NOMO-1 (cell line): ENCODE results near the gene LRRC3.

Experiments used
- DNase-seq, 2 experiments: peaks; one replicate each; lab custom pipeline; 2025; ENCODE audit not compliant: unreplicated experiment in 2 of 2; lab: John Stamatoyannopoulos, UW

The LRRC3 gene

DNA sequence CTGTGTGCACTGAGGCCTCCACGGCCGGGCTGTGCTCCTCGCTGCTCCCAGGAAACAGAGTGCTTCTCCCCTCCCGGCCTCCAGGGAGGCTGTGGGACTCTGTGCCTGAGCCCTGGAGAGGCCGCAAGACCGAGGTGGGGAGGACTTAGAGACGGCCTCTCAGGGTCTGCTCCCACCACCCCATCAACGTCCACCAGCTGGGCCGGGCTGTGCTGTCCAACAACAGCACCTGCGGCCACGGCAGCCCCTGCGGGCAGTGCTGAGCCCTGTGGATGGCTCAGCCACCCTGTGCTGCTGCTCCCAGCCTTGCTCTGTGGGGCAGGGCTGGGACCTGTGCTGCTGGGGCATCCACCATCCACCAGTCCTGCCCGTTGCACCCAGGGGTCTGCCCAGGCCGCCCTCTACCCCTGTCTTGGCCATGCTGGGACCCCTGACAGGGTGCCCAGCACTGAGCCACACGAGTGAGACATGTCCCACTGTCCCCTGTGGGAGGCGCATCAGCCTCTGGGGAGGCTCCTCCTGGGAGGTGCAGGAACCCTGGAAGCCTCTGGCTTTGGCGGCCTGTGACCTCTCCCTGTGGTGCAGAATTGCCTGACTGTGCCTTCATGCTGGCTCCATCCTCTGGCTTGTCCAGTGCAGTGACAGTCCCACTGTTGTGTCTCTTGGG, 31.2 kb upstream of the LRRC3 start:
- DNase-seq = no peak

DNA sequence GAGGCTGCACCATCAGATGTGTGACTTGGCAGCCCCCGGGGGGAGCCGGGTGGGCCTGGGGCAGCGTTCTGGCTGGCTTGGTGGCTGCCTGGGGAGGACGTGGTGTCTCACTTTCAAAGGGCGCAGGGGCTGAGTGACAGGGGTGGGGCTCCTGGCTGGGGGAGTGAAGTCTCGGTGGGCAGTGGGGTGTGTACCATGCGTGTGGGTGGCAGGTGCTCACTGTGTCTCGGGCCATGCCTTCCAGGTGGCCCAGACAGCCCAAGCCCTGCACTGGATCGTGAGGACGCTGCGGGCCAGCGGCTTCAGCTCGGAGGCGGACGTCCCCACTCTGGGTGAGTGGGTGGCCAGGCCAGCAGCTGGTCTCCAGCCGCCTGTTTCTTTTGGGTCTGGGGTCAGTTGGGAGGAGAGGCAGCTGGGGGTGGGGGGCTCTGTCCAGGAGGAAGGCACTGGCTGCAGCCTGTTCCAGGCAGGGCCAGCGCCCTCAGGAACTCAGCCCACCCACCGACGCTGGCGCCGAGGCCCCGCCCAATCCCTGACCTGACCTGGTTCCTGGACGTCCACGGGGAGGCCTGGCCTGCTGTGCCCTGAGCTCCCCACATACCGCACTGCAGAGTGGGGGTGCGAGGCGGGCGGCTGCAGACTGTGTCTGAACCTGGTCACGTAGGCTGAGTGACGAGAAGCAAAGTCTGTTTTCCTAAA, 30.6 kb upstream of the LRRC3 start:
- no peak for DNase-seq

DNA sequence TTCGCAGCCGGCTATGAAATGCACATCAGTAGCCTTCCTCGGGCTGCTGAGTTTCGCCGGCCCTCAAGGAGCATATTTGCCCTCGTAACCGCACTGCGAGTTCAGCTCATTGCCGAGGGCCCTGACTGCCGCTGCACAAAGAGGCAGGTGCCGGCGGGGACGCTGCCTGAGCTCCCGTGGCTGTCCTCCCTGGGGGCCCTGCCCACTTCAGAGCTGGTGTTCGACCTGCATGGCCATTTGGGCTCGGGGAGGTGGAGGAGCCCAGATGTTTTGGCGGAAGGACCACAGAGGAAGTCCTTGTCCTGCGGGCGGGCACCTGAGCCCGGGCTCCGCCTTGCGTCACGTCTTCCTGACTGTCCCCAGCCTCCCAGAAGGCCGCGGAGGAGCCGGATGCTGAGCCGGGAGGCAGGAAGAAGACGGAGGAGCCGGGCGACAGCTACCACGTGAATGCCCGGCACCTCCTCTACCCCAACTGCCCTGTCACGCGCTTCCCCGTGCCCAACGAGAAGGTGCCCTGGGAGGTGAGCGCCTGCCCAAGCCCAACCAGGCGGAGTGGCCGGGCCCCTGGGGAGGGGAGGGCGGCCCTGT, 29.9 kb upstream of the LRRC3 start:
- DNase-seq = no peak

DNA sequence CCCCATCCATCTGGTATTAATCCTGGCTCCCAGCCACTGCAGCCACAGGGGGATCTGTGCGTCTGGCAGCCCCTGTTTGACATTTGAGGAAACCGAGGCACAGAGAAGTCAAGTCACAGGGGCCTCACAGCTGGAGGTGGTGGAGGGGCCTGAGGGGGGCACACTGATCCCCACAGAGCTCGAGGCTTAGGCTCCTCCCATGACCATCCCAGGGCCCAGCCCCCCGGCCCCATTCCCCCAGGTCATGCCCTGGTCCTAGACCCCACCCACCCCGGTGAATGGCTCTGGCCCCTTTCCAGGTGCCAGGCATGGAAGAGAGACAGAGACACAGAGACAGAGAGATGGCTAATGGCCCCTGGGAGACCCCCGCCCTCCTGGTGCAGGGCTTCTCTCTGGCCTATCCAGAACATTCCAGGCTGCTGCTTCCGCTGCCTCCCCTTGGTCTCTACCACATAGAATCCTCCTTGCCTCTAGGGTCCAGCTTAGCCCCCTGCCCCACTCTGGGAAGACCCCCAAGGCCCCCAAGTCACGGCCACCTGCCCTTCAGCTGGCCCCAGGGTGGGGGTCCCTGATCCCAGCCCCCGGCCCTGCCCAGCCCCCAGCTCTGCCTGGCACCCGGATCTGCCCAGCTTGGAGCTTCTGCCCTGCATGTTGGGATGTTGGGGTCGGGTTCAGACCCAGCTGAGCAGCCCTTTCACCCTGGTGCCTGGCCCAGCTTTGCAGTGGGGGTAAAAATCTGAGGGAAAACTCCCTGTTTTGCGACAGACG, 29.2 kb upstream of the LRRC3 start:
- no peak for DNase-seq

- DNase-seq = no peak
Measured at GRCh38 chr21:44426663-44427191, 28.6 kb upstream of the LRRC3 start.

GRCh38 chr21:44427241-44428120, 27.8 kb upstream of the LRRC3 start:
- DNase-seq = no peak

DNA sequence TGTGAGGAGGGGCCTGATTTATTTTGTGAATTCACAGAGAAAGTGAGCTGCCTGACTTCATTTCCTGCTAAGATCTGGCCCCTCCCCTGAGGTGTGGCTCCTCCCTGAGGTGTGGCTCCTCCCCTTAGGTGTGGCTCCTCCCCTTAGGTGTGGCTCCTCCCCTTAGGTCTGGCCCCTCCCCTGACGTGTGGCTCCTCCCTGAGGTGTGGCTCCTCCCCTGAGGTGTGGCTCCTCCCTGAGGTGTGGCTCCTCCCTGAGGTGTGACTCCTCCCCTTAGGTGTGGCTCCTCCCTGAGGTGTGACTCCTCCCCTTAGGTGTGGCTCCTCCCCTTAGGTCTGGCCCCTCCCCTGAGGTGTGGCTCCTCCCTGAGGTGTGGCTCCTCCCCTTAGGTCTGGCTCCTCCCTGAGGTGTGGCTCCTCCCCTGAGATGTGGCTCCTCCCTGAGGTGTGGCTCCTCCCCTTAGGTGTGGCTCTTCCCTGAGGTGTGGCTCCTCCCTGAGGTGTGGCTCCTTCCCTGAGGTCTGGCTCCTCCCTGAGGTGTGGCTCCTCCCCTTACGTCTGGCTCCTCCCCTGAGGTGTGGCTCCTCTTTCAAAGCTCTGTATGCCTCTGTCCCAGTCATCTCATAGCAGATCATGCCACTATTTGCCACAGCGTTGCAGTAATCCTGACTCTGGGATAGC, 26.9 kb upstream of the LRRC3 start:
- DNase-seq = peak in 1 of 2 experiments; percentile 5

DNA sequence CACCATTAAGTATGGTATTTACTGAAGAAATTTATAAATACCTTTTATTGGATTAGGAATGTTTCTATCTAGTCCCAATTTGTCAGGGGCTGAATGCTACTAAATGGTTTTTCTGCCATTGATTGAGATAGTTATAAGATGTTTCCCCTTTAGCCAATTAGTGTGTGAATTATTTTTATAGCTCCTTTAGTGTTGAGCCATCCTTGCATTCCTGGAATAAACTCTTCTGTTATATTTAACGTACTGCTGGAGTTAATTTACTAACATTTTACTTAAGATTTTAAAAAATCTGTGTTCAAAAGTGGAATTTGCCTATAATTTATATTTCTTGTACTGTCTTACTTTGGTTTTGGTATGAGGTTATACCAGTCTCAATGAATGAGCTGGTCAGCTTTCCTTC, 25.4 kb upstream of the LRRC3 start:
- no peak for DNase-seq

GRCh38 chr21:44431300-44431699, 24.0 kb upstream of the LRRC3 start:
- DNase-seq = no peak

- no peak for DNase-seq
Measured at GRCh38 chr21:44432841-44433790, 22.2 kb upstream of the LRRC3 start.

DNA sequence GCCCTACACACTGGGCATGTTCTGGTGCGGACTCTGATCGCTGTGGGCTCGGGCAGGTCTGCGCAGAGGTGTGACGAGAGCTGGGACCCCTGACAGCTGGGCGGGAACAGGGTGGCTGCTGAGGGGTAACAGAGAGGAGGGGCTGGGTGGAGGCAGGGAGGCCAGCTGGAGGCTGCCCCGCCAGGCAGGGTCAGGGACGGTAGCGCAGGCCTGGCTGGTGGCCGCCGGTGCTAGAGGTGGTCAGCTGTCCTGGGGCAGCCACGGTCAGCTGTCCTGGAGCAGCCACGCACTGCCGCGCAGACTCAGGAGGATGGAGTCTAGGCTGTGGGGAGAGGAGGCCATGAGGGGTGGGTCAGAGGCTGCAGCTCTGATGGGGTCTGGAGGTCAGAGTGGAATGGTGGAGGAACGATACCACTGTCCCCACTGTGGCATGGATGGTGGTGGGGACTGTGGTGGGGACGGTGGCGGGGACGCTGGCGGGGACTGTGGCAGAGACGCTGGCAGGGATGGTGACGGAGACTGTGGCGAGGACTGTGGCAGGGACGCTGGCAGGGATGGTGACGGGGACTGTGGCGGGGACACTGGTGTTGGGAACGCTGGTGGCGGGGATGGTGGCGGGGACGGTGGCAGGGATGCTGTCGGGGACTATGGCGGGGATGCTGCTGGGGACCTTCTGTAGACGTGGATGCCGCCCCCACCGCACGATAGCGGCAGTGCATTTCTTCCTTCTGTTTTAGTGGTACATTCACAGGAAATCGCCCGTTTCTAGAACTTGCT, 21.3 kb upstream of the LRRC3 start:
- no peak for DNase-seq

DNA sequence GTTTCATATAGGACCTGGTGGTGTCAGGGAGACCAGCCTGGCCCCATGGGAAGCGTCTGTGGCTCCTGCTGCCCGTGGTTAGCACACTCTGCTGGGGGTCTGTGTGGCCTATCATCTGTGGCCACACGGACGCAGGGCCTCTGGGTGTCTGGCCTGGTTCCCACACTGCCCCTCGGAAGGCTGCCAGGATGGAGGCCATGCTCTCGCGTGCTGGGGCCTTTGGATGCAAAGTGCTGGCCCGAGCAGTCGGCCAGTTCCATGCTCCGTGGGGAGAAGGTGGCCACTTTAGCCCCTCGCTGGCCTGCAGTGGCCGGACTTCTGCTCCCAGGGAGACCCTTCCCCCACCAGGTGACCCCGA, 20.8 kb upstream of the LRRC3 start:
- no peak for DNase-seq

DNA sequence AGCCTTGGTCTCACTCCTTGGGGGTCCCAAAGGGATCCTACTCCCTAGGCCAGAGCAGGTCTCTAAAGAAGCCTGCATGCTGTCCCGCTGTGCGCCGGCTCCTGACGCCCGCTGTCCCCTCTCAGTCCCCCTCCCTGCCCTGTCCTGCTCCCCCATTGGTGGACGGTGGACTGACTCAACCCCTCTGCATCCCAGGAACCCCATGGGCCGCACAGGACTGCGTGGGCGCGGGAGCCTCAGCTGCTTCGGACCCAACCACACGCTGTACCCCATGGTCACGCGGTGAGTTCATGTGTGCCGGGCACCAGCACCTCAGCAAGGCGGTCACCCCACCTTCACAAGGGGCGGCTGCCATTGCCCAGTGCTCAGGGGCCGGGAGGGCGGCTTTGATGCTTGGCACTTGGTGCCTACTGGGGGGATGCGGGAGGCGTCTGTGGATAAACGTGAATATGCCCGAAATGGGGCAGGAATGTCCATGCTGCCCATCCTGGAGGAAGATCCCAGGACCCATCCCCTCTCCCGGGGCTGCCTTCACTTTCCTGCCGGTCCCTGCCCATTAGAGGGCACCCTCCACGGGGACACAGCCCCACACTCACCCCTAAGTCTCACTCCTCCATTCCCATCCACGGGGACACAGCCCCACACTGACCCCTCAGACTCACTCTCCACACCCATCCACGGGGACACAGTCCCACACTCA, 20.2 kb upstream of the LRRC3 start:
- DNase-seq = no peak

DNA sequence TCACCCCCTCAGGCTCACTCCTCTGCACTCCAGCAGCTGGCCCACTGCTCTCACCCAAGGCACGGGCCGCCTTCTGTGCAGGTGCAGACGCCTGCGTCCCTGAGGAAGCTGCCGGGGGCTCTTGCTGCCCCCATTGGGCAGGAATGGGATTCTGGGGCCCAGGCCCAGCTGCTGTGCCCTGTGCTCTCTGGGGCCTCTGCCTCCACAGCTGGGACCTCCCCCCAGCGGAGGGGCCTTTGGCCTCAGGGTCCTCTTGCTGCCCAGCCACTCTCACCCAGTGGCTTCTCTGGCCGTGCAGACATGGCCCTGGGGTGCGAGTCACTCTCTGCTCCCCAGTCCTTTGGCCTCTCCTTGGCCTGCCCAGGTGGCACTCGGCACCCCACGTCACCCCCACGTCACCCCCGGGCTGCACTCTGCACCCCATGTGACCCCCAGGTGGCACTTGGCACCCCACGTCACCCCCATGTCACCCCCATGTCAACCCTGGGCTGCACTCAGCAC, 19.1 kb upstream of the LRRC3 start:
- DNase-seq = no peak

DNA sequence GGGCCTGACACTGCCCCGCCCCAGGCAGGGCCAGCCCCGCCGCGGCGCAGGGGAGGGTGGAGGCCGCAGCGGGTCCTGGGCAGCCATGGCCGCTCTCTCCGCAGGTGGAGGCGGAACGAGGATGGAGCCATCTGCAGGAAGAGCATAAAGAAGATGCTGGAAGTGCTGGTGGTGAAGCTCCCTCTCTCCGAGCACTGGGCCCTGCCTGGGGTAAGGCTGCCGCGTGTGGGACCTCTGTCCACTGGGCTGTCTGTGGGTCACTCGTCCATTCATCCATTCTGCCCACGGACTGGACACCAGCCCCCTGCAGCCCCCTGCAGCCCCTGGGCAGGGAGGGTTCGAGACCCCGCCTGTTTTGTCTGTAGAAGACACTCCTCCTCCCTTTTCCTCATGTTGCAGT, 18.4 kb upstream of the LRRC3 start:
- DNase-seq = no peak

DNA sequence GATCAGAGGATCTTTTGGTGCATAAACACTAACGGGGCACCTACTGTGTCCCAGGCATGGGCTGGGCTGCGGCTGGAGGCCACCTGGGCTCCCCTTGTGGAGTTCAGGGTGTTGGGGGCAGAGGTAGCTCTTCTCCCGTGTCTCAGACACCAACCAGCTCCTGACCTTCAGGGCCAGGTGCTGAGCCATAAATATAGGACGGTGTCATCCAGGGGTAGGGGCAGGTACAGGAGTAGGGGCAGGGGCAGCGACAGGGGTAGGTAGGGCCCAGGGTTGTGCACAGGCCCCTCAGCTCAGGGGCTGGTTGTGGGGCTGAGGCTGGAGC, 18.0 kb upstream of the LRRC3 start:
- DNase-seq = no peak

GRCh38 chr21:44437696-44438431, 17.4 kb upstream of the LRRC3 start:
- DNase-seq = no peak
